ENCODE data around the gene TNS4.

The TNS4 gene

GRCh38 chr17:40515011-40515410 lies 13.6 kb upstream of the TNS4 start:
- DNase-seq, result no peak

GRCh38 chr17:40514013-40514875 lies 12.8 kb upstream of the TNS4 start:
- DNase-seq, result no peak

GRCh38 chr17:40511667-40512220 lies 10.3 kb upstream of the TNS4 start:
- no peak for DNase-seq

GRCh38 chr17:40511136-40511535 lies 9.7 kb upstream of the TNS4 start:
- DNase-seq, result no peak

GRCh38 chr17:40510328-40510648 lies 8.9 kb upstream of the TNS4 start:
- DNase-seq, result no peak

- no peak for DNase-seq
Measured at GRCh38 chr17:40509626-40510327, 8.4 kb upstream of the TNS4 start.

- no peak for DNase-seq
Measured at GRCh38 chr17:40506786-40507185, 5.4 kb upstream of the TNS4 start.

GRCh38 chr17:40503154-40503553 lies 1.7 kb upstream of the TNS4 start:
- no peak for DNase-seq

- no peak for DNase-seq
Measured at GRCh38 chr17:40502716-40503115, 1.3 kb upstream of the TNS4 start.

GRCh38 chr17:40500709-40501108 lies 714 bp downstream of the TNS4 start:
- DNase-seq, result no peak

GRCh38 chr17:40500190-40500589 lies 1.2 kb downstream of the TNS4 start:
- DNase-seq, result no peak

GRCh38 chr17:40499551-40500189 lies 1.8 kb downstream of the TNS4 start:
- no peak for DNase-seq

GRCh38 chr17:40498281-40499084 lies 2.9 kb downstream of the TNS4 start:
- no peak for DNase-seq

- no peak for DNase-seq
Measured at GRCh38 chr17:40497695-40498094, 3.7 kb downstream of the TNS4 start.

- DNase-seq, result no peak
Measured at GRCh38 chr17:40496634-40497420, 4.6 kb downstream of the TNS4 start.

- DNase-seq, result no peak
Measured at GRCh38 chr17:40496170-40496569, 5.3 kb downstream of the TNS4 start.

GRCh38 chr17:40495140-40495539 lies 6.3 kb downstream of the TNS4 start:
- DNase-seq, result no peak

GRCh38 chr17:40493697-40494096 lies 7.7 kb downstream of the TNS4 start:
- DNase-seq, result no peak

GRCh38 chr17:40491486-40491885 lies 9.9 kb downstream of the TNS4 start:
- DNase-seq, result no peak

GRCh38 chr17:40490982-40491381 lies 10.4 kb downstream of the TNS4 start:
- no peak for DNase-seq

- no peak for DNase-seq
Measured at GRCh38 chr17:40490289-40490853, 11.1 kb downstream of the TNS4 start.
